Measurements from ENCODE around the gene MAPK8.

The MAPK8 gene

GRCh38 chr10:48364659-48365405, 58.4 kb downstream of the MAPK8 start:
- Histone ChIP-seq H3K9me3 (replicated peaks; ENCODE audit: insufficient read depth, low read length) (no peaks in the 10 kb centered on the region), H3K4me2 (ENCODE audit: low read depth, low read length) (no peak overlapping the region), H3K9me2 (replicated peaks; ENCODE audit: insufficient read depth, low read length) (no peaks in the 10 kb centered on the region), H3K36me3 (replicated peaks; ENCODE audit: insufficient read depth, low read length) (no peaks in the 10 kb centered on the region), H3K79me2 (ENCODE audit: low read length) (no peaks in the 10 kb centered on the region), H3K9ac (ENCODE audit: low read length) (no peak overlapping the region), H3K4me3 (ENCODE audit: low read length) (no peak overlapping the region), H3F3A (ENCODE audit: insufficient read depth, low read length) (no peaks in the 10 kb centered on the region), H3K27me3 (replicated peaks; ENCODE audit: insufficient read depth, low read length) (no peaks in the 10 kb centered on the region), H3K4me1 (ENCODE audit: low read length) (0 out of 2 replicates have a peak, but pooled peaks cover 5% of the 10 kb centered on the region), H4K20me1 (ENCODE audit: insufficient read depth, low read length) (no peaks in the 10 kb centered on the region), H2AFZ (ENCODE audit: low read length) (no peak overlapping the region), H3K27ac (ENCODE audit: low read length) (no peak overlapping the region)
- DNase-seq: no peak
- TF ChIP-seq CTCF (IDR thresholded peaks at IDR 0.05; ENCODE audit: low read length): no peak
- TF ChIP-seq EZH2 (optimal IDR thresholded peaks at IDR 0.05; ENCODE audit: low read depth, low read length): no peak
- no peak for TF ChIP-seq EZH2phosphoT487 (IDR thresholded peaks at IDR 0.05; ENCODE audit: low read length)

GRCh38 chr10:48365668-48366067, 59.2 kb downstream of the MAPK8 start:
- Histone ChIP-seq H4K20me1 (ENCODE audit: insufficient read depth, low read length) (no peaks in the 10 kb centered on the region), H3K4me1 (ENCODE audit: low read length) (0 out of 2 replicates have a peak, but pooled peaks cover 5% of the 10 kb centered on the region), H3K9ac (ENCODE audit: low read length) (no peak overlapping the region), H2AFZ (ENCODE audit: low read length) (no peak overlapping the region), H3K79me2 (ENCODE audit: low read length) (no peaks in the 10 kb centered on the region), H3K4me2 (ENCODE audit: low read depth, low read length) (no peak overlapping the region), H3K9me3 (replicated peaks; ENCODE audit: insufficient read depth, low read length) (no peaks in the 10 kb centered on the region), H3K27ac (ENCODE audit: low read length) (no peak overlapping the region), H3K9me2 (replicated peaks; ENCODE audit: insufficient read depth, low read length) (no peaks in the 10 kb centered on the region), H3K36me3 (replicated peaks; ENCODE audit: insufficient read depth, low read length) (no peaks in the 10 kb centered on the region), H3F3A (ENCODE audit: insufficient read depth, low read length) (no peaks in the 10 kb centered on the region), H3K27me3 (replicated peaks; ENCODE audit: insufficient read depth, low read length) (no peaks in the 10 kb centered on the region), H3K4me3 (ENCODE audit: low read length) (no peak overlapping the region)
- DNase-seq: no peak
- TF ChIP-seq EZH2phosphoT487 (IDR thresholded peaks at IDR 0.05; ENCODE audit: low read length): no peak
- TF ChIP-seq EZH2 (optimal IDR thresholded peaks at IDR 0.05; ENCODE audit: low read depth, low read length): no peak
- no peak for TF ChIP-seq CTCF (IDR thresholded peaks at IDR 0.05; ENCODE audit: low read length)

GRCh38 chr10:48366261-48366660, 59.8 kb downstream of the MAPK8 start:
- DNase-seq: no peak
- no peaks in the 10 kb centered on the region for H3K79me2 ChIP-seq (ENCODE audit: low read length)
- no peak overlapping the region for H3K4me3 ChIP-seq (ENCODE audit: low read length)

More at GRCh38 chr10:48366261-48366660, 59.8 kb downstream of the MAPK8 start:
- Histone ChIP-seq H3F3A (ENCODE audit: insufficient read depth, low read length) (no peaks in the 10 kb centered on the region), H3K4me1 (ENCODE audit: low read length) (0 out of 2 replicates have a peak, but pooled peaks cover 5% of the 10 kb centered on the region), H3K27ac (ENCODE audit: low read length) (no peak overlapping the region), H3K27me3 (replicated peaks; ENCODE audit: insufficient read depth, low read length) (no peaks in the 10 kb centered on the region), H4K20me1 (ENCODE audit: insufficient read depth, low read length) (no peaks in the 10 kb centered on the region), H3K4me2 (ENCODE audit: low read depth, low read length) (no peak overlapping the region), H2AFZ (ENCODE audit: low read length) (no peak overlapping the region), H3K9ac (ENCODE audit: low read length) (no peak overlapping the region), H3K9me2 (replicated peaks; ENCODE audit: insufficient read depth, low read length) (no peaks in the 10 kb centered on the region), H3K9me3 (replicated peaks; ENCODE audit: insufficient read depth, low read length) (no peaks in the 10 kb centered on the region), H3K36me3 (replicated peaks; ENCODE audit: insufficient read depth, low read length) (no peaks in the 10 kb centered on the region)
- no peak for TF ChIP-seq EZH2phosphoT487 (IDR thresholded peaks at IDR 0.05; ENCODE audit: low read length)
- TF ChIP-seq EZH2 (optimal IDR thresholded peaks at IDR 0.05; ENCODE audit: low read depth, low read length): no peak
- no peak for TF ChIP-seq CTCF (IDR thresholded peaks at IDR 0.05; ENCODE audit: low read length)

Data from MM.1S (cell line).